A673 (cell line): ENCODE measurements around the gene USP17L27. TPM values are rescaled to one million over a fixed set of nuclear protein-coding genes. Genes with fewer than 3 reads are reported as not detected.
"Not testable (repeated sequence)": the region's sequence is repeated elsewhere in the genome, so short reads cannot be mapped to it uniquely, and the experiment has no call there.

Source experiments
- Bru-seq: library from RNA; stranded (reverse); fragments of 400-500 nt; gene quantifications from one replicate; lab custom pipeline; 2021; lab: Mats Ljungman, UMichigan
- BruChase-seq, 2 experiments: library from RNA; stranded (reverse); fragments of 400-500 nt; gene quantifications; one replicate each; lab custom pipeline; 2021; lab: Mats Ljungman, UMichigan
- BruUV-seq: library from RNA; stranded (reverse); fragments of 400-500 nt; replicated peaks from 2 replicates; lab custom pipeline; 2021; lab: Mats Ljungman, UMichigan
- CTCF ChIA-PET: fragments of 300-600 bp; sonication (Branson Sonifier 250); formaldehyde crosslinking; loops from one replicate; lab custom pipeline; 2022; ENCODE audit warnings: antibody characterized with exemption; lab: Charles Lee
- POLR2A ChIA-PET: fragments of 300-600 bp; sonication (Branson Sonifier 250); formaldehyde crosslinking; loops from one replicate; lab custom pipeline; 2022; ENCODE audit warnings: antibody characterized with exemption; ENCODE audit not compliant: low non-redundant PET; lab: Charles Lee
- DNase-seq: peaks from one replicate; pipeline ENCODE4 v3.0.0-alpha.2; 2015; ENCODE audit warnings: low spot score
- H3K27ac ChIP-seq: fragments of 200-600 bp; sonication (generic); 2 replicates; pipeline ENCODE4 v1.5.1; 2016; ENCODE audit warnings: mixed run types, low read depth, mild to moderate bottlenecking, mixed read lengths, antibody characterized with exemption, low read length; ENCODE audit not compliant: poor library complexity, severe bottlenecking
- H3K27me3 ChIP-seq: fragments of 200-600 bp; sonication (generic); replicated peaks from 2 replicates; pipeline ENCODE4 v1.6.1; 2017; ENCODE audit warnings: mixed run types, low read depth, mild to moderate bottlenecking, mixed read lengths, antibody characterized with exemption, low read length; ENCODE audit not compliant: insufficient read depth, poor library complexity
- H3K36me3 ChIP-seq: fragments of 200-600 bp; sonication (generic); 2 replicates; pipeline ENCODE4 v1.6.1; 2016; ENCODE audit warnings: mixed run types, mild to moderate bottlenecking, mixed read lengths, antibody characterized with exemption, low read length; ENCODE audit not compliant: insufficient read depth, poor library complexity, severe bottlenecking
- H3K4me1 ChIP-seq: fragments of 200-600 bp; sonication (generic); 2 replicates; pipeline ENCODE4 v1.6.1; 2017; ENCODE audit warnings: mixed run types, mild to moderate bottlenecking, mixed read lengths, antibody characterized with exemption, low read length; ENCODE audit not compliant: insufficient read depth, poor library complexity, severe bottlenecking
- H3K4me3 ChIP-seq: fragments of 200-600 bp; sonication (generic); 2 replicates; pipeline ENCODE4 v1.5.1; 2016; ENCODE audit warnings: low read depth, mixed run types, mild to moderate bottlenecking, mixed read lengths, low read length; ENCODE audit not compliant: poor library complexity, severe bottlenecking
- H3K9me3 ChIP-seq: fragments of 200-600 bp; sonication (generic); 2 replicates; pipeline ENCODE4 v1.6.1; 2016; ENCODE audit warnings: mixed run types, low read depth, mild to moderate bottlenecking, mixed read lengths, antibody characterized with exemption, low read length; ENCODE audit not compliant: poor library complexity, severe bottlenecking
- intact Hi-C: fragments of 100-400 bp; cut with micrococcal nuclease; formaldehyde crosslinking; loops from one replicate; pipeline ENCODE4 v1.10.0; 2022; ENCODE audit not compliant: unreplicated experiment
- long read RNA-seq: library from polyadenylated mRNA; stranded (forward); transcript quantifications from one replicate; pipeline ENCODE4 v2.0.0, GENCODE V29; 2022
- total RNA-seq: library from RNA; stranded (reverse); gene quantifications from 2 replicates; pipeline ENCODE4 v1.2.3, GENCODE V29; 2021

USP17L27 gene
- total RNA-seq, result not detected in 2 replicates
- Bru-seq, nascent RNA, result not detected
- BruChase-seq, experiment 1, labeled RNA remaining after a 2-hour chase, result not detected
- BruChase-seq, experiment 2, labeled RNA remaining after a 6-hour chase, result not detected
- long read RNA-seq, result 0 reads

DNA sequence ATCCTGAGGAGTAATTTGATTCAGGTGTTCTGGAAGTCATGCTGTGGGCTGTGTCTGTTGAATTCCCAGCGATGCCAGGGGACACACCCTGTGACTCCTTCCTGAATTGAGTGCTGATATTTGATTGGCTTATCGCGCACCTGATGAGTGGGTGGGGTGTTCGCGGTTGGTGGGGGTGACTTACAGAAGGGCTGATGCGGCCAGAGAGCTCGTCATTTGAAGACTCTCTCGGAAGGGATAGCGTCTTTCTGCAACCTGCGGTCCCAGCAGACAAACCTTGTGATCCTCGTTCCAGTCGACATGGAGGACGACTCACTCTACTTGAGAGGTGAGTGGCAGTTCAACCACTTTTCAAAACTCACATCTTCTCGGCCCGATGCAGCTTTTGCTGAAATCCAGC is at the start of gene USP17L27:
USP17L27 (plus strand) TSS at position 301 of the 400 bp plus-strand sequence; CDS start at position 301, 0 bp downstream.
- H3K4me3 ChIP-seq, H3K9me3 ChIP-seq, POLR2A ChIA-PET, H3K27ac ChIP-seq, H3K4me1 ChIP-seq, BruUV-seq, CTCF ChIA-PET, H3K36me3 ChIP-seq, H3K27me3 ChIP-seq, DNase-seq, intact Hi-C loops: not testable (repeated sequence)

DNA sequence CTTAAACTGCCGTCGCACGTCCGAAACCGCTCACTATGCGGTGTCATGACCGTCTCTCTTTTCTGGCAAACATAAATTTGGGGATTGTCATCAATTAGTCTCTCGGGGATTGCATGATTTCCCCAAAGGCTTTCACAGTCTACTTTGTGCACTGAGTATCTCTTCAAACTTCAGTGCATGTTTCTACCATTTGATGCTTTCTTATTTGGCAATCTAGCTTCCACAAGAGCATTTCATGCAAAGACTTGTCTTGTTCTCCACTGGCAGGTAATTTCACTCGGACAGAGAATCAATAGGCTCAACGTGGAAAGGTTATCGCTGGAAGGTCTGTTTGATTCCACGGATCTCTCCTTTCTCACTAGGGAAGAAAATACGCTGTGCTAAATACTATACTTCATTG is 19.8 kb upstream of the USP17L27 start:
- POLR2A ChIA-PET, BruUV-seq, H3K36me3 ChIP-seq, DNase-seq, H3K27me3 ChIP-seq, CTCF ChIA-PET, H3K9me3 ChIP-seq, H3K4me1 ChIP-seq, H3K27ac ChIP-seq, H3K4me3 ChIP-seq, intact Hi-C loops: not testable (repeated sequence)

DNA sequence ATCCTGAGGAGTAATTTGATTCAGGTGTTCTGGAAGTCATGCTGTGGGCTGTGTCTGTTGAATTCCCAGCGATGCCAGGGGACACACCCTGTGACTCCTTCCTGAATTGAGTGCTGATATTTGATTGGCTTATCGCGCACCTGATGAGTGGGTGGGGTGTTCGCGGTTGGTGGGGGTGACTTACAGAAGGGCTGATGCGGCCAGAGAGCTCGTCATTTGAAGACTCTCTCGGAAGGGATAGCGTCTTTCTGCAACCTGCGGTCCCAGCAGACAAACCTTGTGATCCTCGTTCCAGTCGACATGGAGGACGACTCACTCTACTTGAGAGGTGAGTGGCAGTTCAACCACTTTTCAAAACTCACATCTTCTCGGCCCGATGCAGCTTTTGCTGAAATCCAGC is 19.1 kb upstream of the USP17L27 start, which contains the start of gene USP17L24:
USP17L24 (plus strand) TSS at position 301 of the 400 bp plus-strand sequence; CDS start at position 301, 0 bp downstream.
- H3K27me3 ChIP-seq, H3K36me3 ChIP-seq, CTCF ChIA-PET, intact Hi-C loops, H3K4me1 ChIP-seq, H3K9me3 ChIP-seq, POLR2A ChIA-PET, H3K27ac ChIP-seq, DNase-seq, H3K4me3 ChIP-seq, BruUV-seq: not testable (repeated sequence)

DNA sequence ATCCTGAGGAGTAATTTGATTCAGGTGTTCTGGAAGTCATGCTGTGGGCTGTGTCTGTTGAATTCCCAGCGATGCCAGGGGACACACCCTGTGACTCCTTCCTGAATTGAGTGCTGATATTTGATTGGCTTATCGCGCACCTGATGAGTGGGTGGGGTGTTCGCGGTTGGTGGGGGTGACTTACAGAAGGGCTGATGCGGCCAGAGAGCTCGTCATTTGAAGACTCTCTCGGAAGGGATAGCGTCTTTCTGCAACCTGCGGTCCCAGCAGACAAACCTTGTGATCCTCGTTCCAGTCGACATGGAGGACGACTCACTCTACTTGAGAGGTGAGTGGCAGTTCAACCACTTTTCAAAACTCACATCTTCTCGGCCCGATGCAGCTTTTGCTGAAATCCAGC is 14.3 kb upstream of the USP17L27 start, which contains the start of gene USP17L25:
USP17L25 (plus strand) TSS at position 301 of the 400 bp plus-strand sequence; CDS start at position 301, 0 bp downstream.
- H3K4me3 ChIP-seq, H3K4me1 ChIP-seq, H3K9me3 ChIP-seq, DNase-seq, intact Hi-C loops, CTCF ChIA-PET, POLR2A ChIA-PET, BruUV-seq, H3K27me3 ChIP-seq, H3K27ac ChIP-seq, H3K36me3 ChIP-seq: not testable (repeated sequence)

DNA sequence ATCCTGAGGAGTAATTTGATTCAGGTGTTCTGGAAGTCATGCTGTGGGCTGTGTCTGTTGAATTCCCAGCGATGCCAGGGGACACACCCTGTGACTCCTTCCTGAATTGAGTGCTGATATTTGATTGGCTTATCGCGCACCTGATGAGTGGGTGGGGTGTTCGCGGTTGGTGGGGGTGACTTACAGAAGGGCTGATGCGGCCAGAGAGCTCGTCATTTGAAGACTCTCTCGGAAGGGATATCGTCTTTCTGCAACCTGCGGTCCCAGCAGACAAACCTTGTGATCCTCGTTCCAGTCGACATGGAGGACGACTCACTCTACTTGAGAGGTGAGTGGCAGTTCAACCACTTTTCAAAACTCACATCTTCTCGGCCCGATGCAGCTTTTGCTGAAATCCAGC is 9.6 kb upstream of the USP17L27 start, which contains the start of gene USP17L26:
USP17L26 (plus strand) TSS at position 301 of the 400 bp plus-strand sequence; CDS start at position 301, 0 bp downstream.
- H3K36me3 ChIP-seq, POLR2A ChIA-PET, BruUV-seq, H3K4me1 ChIP-seq, H3K4me3 ChIP-seq, DNase-seq, intact Hi-C loops, H3K27ac ChIP-seq, CTCF ChIA-PET, H3K9me3 ChIP-seq, H3K27me3 ChIP-seq: not testable (repeated sequence)

GRCh38 chr4:9339103-9339502 is 4.8 kb upstream of the USP17L27 start, which contains the start of gene USP17L5:
USP17L5 (plus strand) TSS chr4:9339403; CDS start chr4:9339403, 0 bp downstream.
- H3K4me1 ChIP-seq, H3K27ac ChIP-seq, H3K9me3 ChIP-seq, CTCF ChIA-PET, DNase-seq, POLR2A ChIA-PET, BruUV-seq, intact Hi-C loops, H3K36me3 ChIP-seq, H3K27me3 ChIP-seq, H3K4me3 ChIP-seq: not testable (repeated sequence)

GRCh38 chr4:9348593-9348992 is 4.6 kb downstream of the USP17L27 start, which contains the start of gene USP17L28:
USP17L28 (plus strand) TSS chr4:9348893; CDS start chr4:9348893, 0 bp downstream.
- H3K27ac ChIP-seq, intact Hi-C loops, H3K27me3 ChIP-seq, DNase-seq, H3K4me3 ChIP-seq, H3K36me3 ChIP-seq, CTCF ChIA-PET, H3K9me3 ChIP-seq, BruUV-seq, H3K4me1 ChIP-seq, POLR2A ChIA-PET: not testable (repeated sequence)
